HG03565 (cell line): ENCODE results near the gene MSTN.
A peak's percentile ranks its signal among the peaks of the same experiment; 100 is the strongest.

Experiments
- ATAC-seq: cut with Tn5 transposase; IDR thresholded peaks from one replicate; pipeline ENCODE4 v1.9.1; 2021; ENCODE audit warnings: mild to moderate bottlenecking, moderate library complexity; ENCODE audit not compliant: unreplicated experiment

Gene MSTN

DNA sequence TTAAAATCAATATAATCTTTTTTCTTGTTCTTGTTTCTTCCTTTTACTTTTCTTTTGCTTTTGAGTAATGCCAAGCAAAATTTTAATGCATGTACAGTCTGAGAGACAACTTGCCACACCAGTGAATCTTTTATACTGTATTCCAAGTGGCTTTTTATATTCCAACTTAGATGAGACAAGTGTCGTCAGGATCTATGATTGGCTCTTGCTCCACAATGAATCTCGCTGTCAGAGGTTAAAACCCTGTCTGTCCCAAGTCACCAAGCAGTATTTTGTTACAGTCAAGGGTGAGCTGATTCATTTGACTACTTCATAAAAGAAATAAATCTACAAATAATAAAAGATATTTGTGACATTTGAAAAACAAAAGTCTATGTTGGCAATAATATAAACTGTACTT is at the start of gene MSTN:
Gene MSTN (minus strand): TSS at position 129 of the 400 bp plus-strand sequence. CDS start 133 bp downstream, outside the sequence.
- ATAC-seq = no peak

DNA sequence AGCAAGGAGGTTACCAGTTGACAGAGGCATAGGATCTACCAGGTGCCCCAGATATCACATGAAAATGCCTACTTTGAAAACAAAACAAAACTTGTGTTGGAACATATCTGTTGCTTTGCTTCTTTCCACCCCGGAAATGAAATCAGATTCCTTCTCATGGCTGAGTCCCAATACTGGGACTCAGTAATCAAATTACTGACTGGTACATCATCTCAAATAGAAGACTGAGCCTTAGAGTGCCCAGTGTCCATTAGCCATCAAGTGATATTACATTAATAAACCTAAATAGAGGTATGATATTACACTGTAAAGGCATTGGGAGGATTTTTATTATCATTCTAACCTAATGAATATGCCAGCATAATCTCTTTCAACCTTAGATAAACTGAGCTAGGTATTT is 48.6 kb upstream of the MSTN start:
- no peak for ATAC-seq

DNA sequence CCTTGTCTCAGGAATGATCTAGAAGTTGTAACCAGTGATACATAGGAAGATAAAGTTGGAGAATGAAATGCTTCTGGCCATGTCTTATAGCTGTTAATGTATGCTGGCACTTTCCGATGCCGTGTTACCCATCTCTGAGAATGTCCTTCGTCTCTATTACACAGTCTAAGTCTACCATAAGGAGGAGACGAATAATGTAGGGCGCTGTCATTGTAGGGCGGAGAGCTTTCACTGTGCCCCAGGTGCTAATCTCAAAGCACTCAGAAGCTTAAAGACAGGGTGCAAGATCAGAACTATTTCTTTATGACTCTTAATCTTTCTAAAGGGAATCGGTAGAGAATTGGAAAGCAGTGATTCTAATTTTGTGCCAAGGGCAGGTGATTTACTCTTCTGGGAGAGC is 48.2 kb upstream of the MSTN start:
- ATAC-seq = no peak

DNA sequence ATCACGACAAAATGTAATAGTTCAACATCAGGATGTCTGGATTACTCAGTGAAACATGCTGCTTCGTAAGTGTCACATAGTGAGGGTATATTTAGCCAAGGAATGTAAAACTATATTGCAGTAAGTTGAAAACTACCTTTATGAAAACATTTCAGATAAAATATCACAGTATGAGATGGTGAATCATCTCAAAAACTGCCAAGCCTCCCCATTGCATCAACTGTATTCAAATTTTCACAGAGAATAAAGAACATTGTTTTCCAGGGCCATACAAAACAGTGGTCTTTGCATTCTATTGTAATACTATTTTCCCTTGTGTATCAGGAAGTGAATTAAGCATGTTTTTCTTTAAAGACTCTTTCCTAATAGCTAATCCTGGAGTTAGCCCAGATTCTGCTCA is 47.6 kb upstream of the MSTN start:
- ATAC-seq = no peak

DNA sequence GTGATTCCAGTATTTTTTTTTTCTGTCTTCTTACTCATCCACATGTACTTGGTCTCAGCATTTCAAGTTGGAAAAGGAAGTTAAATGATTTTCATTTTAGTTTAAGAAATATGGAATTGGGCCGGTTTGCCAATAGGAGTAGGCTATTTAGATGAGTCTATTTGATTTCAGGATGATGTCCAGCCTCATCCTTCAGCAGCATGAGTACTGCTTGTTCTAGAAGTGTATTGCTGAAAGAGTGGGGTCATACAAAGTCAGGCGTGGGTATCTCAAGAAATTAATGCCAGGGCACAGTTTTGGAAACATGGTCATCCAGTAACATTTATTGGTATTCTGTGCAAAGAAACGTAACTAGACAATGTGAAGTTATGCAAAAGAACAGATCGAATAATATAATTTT is 44.9 kb upstream of the MSTN start:
- ATAC-seq = no peak

- no peak for ATAC-seq
Observed at GRCh38 chr2:190106783-190107182, 44.3 kb upstream of the MSTN start.

DNA sequence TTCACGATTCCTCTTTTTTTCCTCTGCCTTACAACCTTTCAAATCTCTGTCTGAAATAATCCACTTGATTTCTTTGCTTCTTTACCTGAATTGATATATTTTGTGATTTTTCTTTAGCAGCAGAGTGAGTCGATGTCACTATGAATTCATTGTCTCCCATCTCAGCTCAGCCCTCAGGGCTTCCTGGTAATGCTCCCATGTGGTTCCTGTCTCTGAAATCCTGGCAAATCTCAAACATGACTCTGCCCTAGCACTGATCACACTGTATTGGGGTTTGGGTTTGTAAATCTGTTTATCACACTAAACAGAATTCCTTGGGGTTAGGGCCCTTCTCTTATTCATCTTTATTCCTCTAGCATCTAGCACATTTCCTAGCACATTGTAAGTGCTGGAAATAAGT is 43.0 kb upstream of the MSTN start:
- no peak for ATAC-seq

- ATAC-seq = no peak
Observed at GRCh38 chr2:190103144-190103543, 40.6 kb upstream of the MSTN start.

DNA sequence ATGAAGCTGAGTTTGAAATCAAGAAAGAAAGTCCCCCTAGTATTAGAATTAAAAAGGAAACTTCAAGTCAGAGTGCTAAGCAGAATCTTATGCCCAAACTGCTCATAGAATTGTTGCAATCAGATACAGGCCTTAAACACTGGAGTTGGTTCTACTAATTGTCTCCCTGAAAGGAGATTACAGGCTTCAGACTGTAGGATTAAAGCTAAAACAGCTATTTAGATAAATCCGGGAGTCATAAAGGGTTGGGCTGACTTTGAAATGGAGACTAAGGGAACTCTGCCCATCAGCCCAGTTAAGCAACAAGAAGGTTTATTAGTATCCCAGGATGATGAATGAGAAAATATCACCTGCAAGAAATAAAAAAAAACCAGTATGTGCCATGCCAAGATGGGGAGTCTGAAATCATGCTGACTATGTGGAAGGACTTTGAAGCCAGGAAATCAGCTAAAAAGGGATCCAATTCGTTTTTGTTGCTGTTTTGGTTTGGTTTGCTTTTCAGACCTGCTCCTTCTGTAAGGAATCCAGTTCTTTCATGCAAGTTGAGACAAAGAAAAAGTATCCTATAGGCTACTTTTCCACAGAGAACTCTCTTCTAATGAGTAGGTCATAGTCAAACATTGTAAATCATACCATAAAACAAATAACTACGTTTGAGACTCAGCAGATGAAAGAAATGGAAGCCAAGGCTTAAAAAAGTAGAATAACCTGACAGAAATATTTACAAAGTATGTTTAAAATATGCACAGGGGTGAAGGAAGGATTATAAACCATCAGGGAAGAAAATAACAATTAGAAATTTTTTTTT is 37.6 kb upstream of the MSTN start:
- no peak for ATAC-seq

DNA sequence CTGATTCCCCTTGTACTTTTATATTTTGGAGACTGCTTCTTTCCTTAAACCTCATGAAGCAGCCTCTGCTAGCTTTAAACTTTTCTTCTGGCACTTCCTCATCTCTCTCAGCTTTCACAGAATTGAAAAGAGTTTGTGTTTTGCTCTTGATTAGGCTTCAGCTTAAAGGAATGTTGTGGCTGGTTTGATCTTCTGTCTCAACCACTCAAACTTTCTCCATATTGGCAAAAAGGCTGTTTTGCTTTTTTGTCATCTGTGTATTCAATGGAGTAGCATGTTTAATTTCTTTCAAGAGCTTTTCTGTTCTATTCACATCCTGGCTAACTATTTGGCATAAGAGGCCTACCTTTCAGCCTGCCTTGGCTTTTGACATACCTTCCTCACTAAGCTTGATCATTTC is 36.3 kb upstream of the MSTN start:
- ATAC-seq = no peak

- no peak for ATAC-seq
Observed at GRCh38 chr2:190097115-190097514, 34.6 kb upstream of the MSTN start.

- ATAC-seq = no peak
Observed at GRCh38 chr2:190094316-190094871, 31.9 kb upstream of the MSTN start.

DNA sequence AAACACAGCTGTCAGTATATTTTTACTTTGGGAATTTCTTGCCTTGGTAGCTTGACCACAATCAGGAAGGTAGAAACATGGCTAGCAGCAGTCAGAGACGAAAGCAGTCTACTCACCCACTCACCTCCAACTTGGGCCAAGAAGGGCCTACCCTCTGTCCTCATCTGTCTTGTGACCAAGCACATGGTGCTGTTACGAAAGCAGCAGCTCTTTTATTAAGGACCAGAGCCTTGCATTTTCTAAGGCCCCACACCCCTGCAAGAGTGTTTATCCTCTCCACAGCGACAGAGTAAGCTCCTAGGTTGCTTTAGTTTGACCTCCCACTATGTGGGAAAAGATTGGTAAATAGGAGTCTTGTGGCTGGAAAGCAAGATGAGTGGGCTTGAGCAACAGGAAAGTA is 31.3 kb upstream of the MSTN start:
- ATAC-seq = no peak

DNA sequence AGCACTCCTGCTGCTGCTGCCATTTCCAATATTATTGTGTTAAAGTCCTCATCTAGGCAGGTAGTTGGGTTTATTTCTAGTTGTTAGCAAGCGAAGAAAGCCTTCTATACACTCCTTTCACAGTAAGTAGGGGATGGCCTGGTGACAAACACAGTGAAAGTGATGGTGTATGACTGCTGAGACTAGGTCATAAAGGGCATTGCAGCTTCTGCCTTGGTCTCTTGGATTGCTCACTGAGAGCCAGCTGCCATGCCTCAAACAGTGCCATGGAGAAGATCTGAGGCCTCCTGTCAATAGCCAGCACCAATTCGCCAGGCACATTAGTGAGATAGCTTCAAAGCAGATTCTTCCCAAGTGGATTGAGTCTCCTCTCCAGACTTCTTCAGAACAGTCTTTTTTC is 27.6 kb upstream of the MSTN start:
- ATAC-seq = no peak

DNA sequence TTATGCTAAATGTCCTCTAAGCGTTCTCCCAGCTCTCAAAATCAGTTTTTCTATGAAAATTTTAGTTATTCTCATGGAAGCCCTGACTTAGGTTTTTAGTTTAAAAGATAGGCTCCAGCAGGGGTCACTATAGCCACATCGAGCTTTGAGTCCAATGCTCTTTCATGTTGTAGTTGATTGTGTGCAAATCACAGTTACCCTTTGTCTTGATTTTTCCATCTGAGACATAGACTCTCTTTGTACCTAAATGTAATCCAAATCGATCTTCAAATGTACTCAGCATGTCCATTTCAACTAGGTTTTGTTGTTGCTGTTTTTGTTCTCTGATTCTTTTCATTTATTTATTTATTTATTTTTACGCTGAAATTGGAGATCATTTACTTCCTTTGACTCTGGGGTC is 26.4 kb upstream of the MSTN start:
- ATAC-seq = peak; percentile 56

GRCh38 chr2:190084704-190085103 is 22.2 kb upstream of the MSTN start:
- ATAC-seq = no peak

GRCh38 chr2:190082118-190082517 is 19.6 kb upstream of the MSTN start:
- no peak for ATAC-seq

- no peak for ATAC-seq
Observed at GRCh38 chr2:190080527-190081049, 18.1 kb upstream of the MSTN start.

DNA sequence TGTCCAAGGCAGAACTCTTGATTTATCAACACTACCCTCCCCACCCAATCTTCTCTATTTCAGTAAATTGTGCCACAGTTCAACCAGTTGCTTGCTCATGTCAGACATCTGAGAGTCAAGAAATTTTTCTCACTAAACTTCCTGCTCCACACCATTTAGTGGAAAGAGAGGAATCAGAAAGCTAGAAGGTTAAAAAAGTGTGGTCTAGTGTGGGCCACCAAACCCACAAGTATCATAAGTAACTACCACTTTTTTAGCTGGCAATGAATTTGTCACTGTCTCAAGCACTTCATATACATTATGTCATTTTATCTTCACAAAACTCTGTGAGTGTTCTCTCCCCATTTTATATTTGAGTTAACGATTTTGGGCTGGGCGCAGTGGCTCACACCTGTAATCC is 16.6 kb upstream of the MSTN start:
- no peak for ATAC-seq

DNA sequence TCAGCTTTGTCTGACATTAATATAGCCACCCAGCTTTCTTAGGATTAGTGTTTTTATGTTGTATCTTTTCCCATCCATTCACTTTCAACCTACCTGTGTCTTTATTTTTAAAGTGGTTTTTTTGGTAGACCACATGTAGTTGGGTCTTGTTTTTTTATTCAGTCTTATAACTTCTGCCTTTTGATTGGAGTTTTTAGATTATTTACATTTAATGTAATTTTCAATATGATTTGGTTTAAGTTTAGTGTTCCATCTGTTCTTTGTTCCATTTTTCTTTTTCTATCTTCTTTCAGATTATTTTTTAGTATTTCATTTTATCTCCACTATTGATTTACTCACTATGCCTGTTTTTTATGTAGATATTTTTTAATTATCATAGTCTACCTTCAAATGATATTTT is 13.1 kb upstream of the MSTN start:
- ATAC-seq = no peak

DNA sequence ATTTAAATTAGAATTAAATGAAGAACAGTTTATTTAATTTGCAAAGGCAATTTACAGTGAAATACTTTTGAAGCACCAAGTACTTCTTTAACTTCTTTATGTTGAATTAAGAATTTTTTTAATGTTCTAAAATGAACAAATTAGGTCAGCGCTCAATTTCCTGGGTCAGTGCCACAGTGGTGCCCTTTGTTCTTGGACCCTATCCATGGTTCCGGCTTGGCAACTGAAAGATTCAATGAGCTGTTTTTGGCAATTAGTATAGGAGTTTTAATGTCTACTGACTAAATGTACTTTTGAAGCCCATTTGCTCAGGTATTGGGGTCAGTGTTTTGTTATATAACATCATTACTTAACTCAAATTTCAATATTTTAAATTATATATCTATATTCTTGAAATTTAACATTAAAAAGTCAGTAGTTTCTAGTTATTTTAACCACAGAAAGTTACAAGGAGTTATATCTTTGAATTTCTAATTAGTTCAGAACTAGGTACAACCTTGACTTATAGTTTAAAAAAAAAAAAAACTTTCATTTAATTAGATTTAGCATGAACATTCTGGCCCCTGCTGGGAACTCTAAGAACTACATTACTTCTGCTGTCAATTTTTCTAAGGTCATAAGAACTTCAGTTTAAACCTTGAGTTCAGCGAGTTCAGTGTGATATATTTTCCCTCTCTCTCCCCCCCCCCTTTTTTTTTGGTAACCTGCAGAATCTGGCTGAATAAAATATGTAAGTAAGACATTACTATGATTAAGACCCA is 7.6 kb upstream of the MSTN start:
- ATAC-seq = peak; percentile 60

- no peak for ATAC-seq
Observed at GRCh38 chr2:190068764-190069163, 6.2 kb upstream of the MSTN start.
